DMS79 treated with DMSO at 0.1 percent for 48 hours (cell line): ENCODE measurements around the gene SLC9A2.

ENCODE experiments used
- DNase-seq: peaks from one replicate; lab custom pipeline; 2025; lab: John Stamatoyannopoulos, UW

SLC9A2 gene

GRCh38 chr2:102672107-102672776, 52.9 kb downstream of the SLC9A2 start:
- no peak for DNase-seq

GRCh38 chr2:102674370-102674769, 55.0 kb downstream of the SLC9A2 start:
- no peak for DNase-seq

DNA sequence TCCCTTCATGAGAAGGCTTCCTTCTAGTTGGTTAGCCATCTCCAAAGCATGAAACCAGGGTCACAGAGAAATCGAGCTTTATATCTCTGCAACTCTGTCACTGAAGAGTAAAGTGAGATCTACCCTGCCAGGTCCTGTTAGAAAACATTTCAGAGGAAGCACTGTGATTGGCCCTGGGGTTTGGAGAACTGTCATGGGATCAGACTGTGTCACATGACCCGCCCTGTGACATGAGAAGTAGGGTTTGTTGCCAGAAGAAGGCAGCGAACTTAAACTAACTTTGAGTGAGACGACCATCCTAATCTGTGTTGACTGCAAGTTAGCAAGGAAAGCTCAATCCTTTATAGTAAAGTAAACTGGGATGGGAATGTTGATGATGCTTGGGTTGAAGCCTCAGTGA, 55.5 kb downstream of the SLC9A2 start:
- no peak for DNase-seq

- no peak for DNase-seq
Measured at GRCh38 chr2:102677244-102678215, 58.2 kb downstream of the SLC9A2 start.

- DNase-seq: no peak
Measured at GRCh38 chr2:102678442-102678841, 59.1 kb downstream of the SLC9A2 start.

GRCh38 chr2:102686479-102687439, 67.4 kb downstream of the SLC9A2 start:
- DNase-seq: no peak

- no peak for DNase-seq
Measured at GRCh38 chr2:102690012-102690411, 70.7 kb downstream of the SLC9A2 start.

DNA sequence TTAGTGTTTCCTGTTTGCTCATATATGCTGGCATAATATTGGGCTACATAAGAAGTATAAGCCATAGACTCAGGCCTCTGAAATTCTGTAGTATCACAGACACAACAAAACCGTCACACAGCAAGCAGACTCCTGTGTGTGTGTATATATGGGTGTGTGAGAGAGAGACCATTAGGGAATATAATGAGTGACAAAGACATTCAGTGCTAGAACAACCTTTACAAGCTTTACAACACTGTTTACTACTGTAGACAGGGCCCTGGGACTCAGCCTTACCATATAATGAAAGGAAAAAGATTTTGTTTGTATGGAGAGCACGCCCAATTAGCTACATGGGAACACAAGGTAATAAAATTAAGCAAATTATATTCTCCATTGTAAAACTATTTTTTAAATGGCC, 77.1 kb downstream of the SLC9A2 start:
- no peak for DNase-seq

DNA sequence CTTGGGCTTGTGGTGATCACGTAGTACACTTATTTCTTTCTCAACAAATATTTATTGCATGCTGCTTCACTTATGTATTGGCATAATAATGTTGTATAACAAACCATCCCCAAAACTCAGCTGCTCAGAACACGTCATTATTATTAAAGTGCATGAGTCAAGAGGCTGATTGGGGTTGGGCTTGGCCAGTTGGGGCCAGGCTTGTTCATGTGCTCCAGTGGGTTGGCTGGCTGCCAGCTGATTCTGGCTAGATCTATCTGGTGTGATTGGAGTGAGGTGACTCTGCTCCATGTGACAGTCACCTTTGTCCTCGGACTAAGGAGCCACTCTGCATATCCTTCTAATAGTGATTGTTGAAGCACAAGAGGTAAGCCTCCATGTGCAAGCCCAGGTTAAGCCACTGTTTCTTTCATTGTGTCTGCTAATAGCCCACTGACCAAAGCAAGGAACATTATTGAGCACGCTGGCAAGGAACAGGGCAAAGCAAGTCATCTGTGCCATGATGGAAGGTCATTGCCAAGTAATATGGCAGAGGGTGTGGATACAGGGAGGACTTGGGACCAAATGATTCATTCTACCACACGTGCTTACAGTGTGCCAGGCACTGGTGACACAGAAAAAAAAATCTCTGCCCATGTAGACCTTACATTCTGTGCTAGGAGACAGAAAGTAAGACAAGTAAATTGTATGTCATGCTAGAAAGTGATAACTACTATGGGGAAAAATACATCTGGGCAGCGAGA, 79.2 kb downstream of the SLC9A2 start:
- peak; percentile 46 for DNase-seq

- no peak for DNase-seq
Measured at GRCh38 chr2:102703305-102703704, 84.0 kb downstream of the SLC9A2 start.

DNA sequence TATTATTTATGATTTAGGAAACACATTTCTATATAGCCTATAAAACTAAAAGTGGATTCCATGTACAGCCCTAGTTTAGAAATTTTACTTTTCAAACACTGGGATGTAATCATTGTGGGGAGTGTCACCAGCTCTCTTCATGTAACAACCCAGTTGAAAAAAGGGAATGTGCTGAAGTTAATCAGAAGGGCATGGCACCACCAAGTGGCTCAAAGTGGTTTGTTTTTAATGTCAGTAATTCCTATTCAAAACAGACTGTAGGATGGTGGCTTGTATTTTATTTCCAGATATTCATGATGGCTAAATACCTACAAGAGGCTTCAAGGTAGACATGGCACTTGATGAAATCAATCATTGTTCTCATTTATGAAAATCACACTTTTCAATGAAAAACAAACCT, 84.4 kb downstream of the SLC9A2 start:
- DNase-seq: peak; percentile 2

DNA sequence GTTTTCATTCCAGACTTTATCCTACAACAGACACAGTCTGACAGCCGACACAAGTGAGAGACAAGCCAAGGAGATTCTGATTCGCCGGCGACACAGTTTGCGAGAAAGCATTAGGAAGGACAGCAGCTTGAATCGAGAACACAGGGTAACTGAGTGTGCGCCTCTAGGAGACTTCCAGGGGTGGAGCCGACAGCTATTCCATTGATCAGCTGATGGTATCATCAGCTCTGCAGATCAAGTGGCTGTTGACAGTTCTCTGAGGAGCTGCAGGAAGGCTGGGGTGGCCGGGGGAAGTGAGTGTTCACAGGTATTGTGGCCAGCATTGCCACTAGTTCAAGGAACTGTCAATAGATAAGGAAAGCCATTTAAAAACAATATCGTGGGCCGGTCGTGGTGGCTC, 85.2 kb downstream of the SLC9A2 start:
- DNase-seq: no peak

DNA sequence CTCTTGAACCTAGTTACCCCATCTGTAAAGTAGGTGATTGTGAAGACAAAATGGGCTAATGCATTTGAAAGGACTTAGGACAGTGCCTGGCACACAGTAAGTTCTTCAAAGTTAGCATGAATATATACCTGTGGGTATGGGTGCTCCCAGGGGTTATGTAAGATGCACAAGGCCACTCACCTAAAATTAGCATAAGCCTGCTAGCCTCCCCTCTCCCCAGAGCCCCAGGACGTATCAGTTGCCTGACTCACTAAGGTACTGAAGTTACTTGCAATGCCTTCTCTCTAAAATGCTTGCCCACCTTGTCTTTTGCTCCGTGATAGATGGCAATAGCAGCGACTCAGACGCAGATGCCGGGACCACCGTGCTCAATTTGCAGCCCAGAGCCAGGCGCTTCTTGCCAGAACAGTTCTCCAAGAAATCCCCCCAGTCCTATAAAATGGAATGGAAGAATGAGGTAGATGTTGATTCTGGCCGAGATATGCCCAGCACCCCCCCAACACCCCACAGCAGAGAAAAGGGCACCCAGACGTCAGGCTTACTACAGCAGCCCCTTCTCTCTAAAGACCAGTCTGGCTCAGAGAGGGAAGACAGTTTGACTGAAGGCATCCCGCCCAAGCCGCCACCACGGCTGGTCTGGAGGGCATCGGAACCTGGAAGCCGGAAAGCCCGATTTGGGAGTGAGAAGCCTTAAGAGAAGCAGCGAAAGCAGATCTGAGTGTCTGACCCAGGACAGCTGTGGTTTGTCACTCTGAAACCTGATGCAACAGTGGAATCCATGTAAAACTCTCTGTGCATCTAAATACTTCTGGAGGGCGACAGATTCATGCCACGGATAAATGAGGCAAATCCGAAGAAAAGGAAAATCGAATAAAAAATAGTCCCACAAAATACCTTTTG, 88.7 kb downstream of the SLC9A2 start:
- no peak for DNase-seq

- DNase-seq: no peak
Measured at GRCh38 chr2:102708847-102709559, 89.7 kb downstream of the SLC9A2 start.

DNA sequence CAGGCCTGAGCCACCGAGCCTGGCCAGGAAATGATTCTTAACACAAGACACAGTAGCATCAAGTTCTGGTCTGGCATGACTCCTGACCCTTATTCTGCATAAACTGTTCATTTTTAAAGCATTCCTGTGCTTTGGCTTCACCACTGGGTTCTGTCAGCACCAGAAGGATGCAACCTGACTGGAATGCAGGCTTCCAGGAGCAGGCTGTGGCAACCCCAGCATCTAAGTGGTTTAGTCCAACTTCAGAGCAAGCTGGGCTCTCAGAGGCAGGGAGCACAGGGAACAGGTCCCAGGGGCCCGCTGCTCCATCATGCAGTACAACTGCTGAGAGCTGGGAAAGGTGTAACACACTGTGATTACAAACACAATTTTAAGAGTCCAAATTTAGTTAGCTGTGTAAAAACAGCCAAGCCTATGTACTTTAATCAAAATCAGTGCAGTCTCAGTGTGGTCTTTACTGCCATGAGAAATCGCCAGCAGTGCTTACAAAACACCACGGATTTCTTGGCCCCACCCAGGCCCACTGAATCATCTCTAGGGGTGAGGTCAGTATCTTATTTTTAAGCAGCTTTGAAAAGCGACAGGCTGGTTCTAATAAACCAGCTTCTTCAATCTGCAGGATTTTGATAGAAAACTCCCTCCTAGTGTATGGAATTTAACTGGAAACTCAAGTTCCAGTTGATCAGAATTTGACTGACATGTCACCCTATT, 98.1 kb downstream of the SLC9A2 start:
- DNase-seq: no peak

- no peak for DNase-seq
Measured at GRCh38 chr2:102718387-102719316, 99.3 kb downstream of the SLC9A2 start.

- DNase-seq: no peak
Measured at GRCh38 chr2:102724016-102724490, 104.7 kb downstream of the SLC9A2 start.

DNA sequence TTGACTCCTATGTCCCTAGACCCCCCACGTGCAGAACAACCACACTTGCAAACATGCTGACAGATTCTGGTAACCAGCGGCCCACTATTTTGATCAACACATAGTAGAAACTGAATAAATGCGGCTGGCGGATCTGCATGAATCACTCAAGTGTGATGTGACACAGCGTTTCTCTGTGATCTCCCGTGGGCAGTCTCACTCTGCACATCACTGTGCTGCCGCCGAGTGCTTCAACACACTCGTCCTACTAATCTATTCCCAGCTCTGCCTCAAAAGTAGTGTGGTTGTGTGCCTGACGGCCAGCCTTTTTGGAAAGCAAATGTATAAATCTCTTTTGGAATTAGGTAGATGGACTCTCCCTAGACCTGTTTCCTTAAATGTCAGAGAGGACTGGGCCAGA, 105.2 kb downstream of the SLC9A2 start:
- DNase-seq: no peak
